ENCODE measurements around the gene IL36RN. TPM values are rescaled to one million over a fixed set of nuclear protein-coding genes. Genes with fewer than 3 reads are reported as not detected.
"Not testable (repeated sequence)": the region's sequence is repeated elsewhere in the genome, so short reads cannot be mapped to it uniquely, and the experiment has no call there.

Gene IL36RN
- polyA plus RNA-seq, 4 donors: not detected

DNA sequence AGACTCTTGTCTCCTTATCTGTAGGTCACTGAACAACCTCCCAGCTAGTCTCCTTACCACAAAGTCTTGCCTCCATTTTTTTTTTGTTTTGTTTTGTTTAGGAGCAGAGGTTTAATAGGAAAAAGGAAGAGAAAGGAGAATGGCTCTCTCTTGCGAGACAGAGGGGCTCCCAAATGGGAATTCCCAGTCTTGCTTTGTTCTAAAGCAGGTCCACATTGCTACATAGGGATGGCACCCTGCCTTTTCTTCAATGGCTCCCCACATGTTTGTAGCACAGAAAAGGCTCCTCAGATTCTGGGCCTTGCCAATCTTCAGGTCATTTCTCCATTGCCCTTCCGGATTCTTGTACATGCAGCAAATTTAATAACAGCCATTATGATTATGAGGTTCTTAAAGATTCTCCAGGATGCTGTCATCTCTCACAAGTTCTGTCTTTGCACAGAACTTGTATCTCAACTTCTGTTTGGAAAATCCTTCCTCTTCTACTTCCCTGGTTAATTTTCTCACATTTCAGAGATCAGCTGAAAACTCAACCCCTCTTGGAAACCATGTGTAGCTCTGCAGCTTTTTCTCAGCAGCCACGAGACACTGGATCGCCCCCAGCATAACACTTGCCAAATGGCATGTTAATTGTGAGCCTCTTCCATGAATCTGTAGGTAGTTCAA, 32.4 kb downstream of the IL36RN start:
- Histone ChIP-seq H3K4me1 (ENCODE audit: control insufficient read depth in 3 of 3, insufficient read depth in 2 of 3, low read depth in 1 of 3, low read length in 2 of 3) (no peaks in the 10 kb centered on the region), H3K27me3 (ENCODE audit: control insufficient read depth in 3 of 3, insufficient read depth in 3 of 3, low read length in 3 of 3) (peaks cover 0 to 4% (median 0%) of the 10 kb centered on the region in 3 donors), H3K36me3 (ENCODE audit: control insufficient read depth in 3 of 3, insufficient read depth in 2 of 3, low read depth in 1 of 3, low read length in 3 of 3) (no peaks in the 10 kb centered on the region), H3K4me3 (ENCODE audit: low read depth in 1 of 3, low read length in 3 of 3) (no peak overlapping the region), H3K9me3 (ENCODE audit: control insufficient read depth in 2 of 2, insufficient read depth in 1 of 2, low read depth in 1 of 2, low read length in 1 of 2) (peaks cover 0 to 5% of the 10 kb centered on the region in 2 donors), H3K27ac (ENCODE audit: low read depth in 1 of 3, low read length in 2 of 3) (no peak overlapping the region)
- no peak for FAIRE-seq
- DNase-seq: no peak
- 73 to 95% (median 75%) methylated on average over 4 of the region's 4 CpGs for WGBS, 3 donors

DNA sequence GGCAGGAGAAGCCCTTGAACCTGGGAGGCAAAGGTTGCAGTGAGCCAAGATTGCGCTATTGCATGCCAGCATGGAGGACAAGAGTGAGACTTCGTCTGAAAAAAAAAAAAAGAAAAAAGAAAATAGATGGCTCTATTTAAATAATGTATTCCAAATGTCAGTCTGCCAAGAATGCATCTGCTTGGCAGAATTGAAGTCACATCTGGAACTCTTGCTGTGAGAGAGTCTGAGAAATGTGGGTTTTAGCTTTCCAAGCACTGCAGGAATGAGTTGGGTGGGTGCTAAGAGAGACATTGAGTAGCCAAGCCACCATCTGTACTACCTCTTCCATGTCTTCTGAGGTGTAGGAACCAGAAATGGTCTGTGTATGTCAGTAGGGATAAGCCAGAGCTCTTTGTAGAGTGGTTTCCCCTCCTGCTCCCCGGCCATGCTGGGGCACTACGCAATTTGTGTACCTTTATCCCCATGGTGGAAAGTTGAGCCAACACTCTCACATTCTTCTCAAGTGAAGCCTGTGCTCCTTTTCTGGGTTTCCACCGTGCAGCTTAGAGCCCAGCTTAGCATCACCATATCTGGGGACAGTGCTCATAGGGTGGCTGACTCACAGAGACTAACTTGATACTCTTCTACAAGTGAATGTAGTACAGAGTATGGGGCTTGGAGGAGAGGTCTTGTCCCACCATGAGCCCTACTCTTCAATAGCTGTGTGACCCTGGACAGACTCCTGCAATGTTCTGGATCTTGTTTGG, 34.0 kb downstream of the IL36RN start:
- H3K36me3 ChIP-seq (ENCODE audit: control insufficient read depth in 3 of 3, insufficient read depth in 2 of 3, low read depth in 1 of 3, low read length in 3 of 3): no peaks in the 10 kb centered on the region
- FAIRE-seq (no peak), DNase-seq (no peak)
- WGBS, 3 donors: 74 to 89% (median 79%) methylated on average over 5 of the region's 5 CpGs
- no peak overlapping the region for H3K27ac ChIP-seq (ENCODE audit: low read depth in 1 of 3, low read length in 2 of 3)
- no peak overlapping the region for H3K4me3 ChIP-seq (ENCODE audit: low read depth in 1 of 3, low read length in 3 of 3)
- no peaks in the 10 kb centered on the region for H3K4me1 ChIP-seq (ENCODE audit: control insufficient read depth in 3 of 3, insufficient read depth in 2 of 3, low read depth in 1 of 3, low read length in 2 of 3)
- peaks cover 0 to 2% (median 0%) of the 10 kb centered on the region in 3 donors for H3K27me3 ChIP-seq (ENCODE audit: control insufficient read depth in 3 of 3, insufficient read depth in 3 of 3, low read length in 3 of 3)
- no peaks in the 10 kb centered on the region for H3K9me3 ChIP-seq (ENCODE audit: control insufficient read depth in 2 of 2, insufficient read depth in 1 of 2, low read depth in 1 of 2, low read length in 1 of 2)

DNA sequence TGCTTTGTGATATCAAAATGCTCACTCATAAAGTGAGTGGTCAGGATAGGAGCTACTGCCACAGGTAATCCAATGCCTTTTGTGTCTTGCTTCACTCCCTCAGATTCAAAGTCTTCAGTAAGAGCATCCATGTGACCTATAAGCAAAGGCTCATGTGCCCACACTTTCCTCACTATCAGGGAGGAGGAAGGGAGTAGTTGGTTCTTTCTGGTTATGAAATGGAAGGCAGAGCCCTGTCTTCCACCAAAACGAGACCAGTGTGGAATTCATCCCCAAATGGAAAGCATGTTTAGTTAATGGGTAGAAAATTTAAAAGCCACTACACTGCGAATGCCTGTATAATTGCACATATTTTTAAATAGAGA, 34.6 kb downstream of the IL36RN start:
- FAIRE-seq (no peak), DNase-seq (no peak)
- Histone ChIP-seq H3K4me1 (ENCODE audit: control insufficient read depth in 3 of 3, insufficient read depth in 2 of 3, low read depth in 1 of 3, low read length in 2 of 3) (no peaks in the 10 kb centered on the region), H3K4me3 (ENCODE audit: low read depth in 1 of 3, low read length in 3 of 3) (no peak overlapping the region), H3K27ac (ENCODE audit: low read depth in 1 of 3, low read length in 2 of 3) (no peak overlapping the region), H3K9me3 (ENCODE audit: control insufficient read depth in 2 of 2, insufficient read depth in 1 of 2, low read depth in 1 of 2, low read length in 1 of 2) (peaks cover 0 to 5% of the 10 kb centered on the region in 2 donors), H3K36me3 (ENCODE audit: control insufficient read depth in 3 of 3, insufficient read depth in 2 of 3, low read depth in 1 of 3, low read length in 3 of 3) (no peaks in the 10 kb centered on the region), H3K27me3 (ENCODE audit: control insufficient read depth in 3 of 3, insufficient read depth in 3 of 3, low read length in 3 of 3) (peaks cover 0 to 2% (median 0%) of the 10 kb centered on the region in 3 donors)
- WGBS, 3 donors: 47 to 55% (median 55%) methylated on average over 2 of the region's 2 CpGs

DNA sequence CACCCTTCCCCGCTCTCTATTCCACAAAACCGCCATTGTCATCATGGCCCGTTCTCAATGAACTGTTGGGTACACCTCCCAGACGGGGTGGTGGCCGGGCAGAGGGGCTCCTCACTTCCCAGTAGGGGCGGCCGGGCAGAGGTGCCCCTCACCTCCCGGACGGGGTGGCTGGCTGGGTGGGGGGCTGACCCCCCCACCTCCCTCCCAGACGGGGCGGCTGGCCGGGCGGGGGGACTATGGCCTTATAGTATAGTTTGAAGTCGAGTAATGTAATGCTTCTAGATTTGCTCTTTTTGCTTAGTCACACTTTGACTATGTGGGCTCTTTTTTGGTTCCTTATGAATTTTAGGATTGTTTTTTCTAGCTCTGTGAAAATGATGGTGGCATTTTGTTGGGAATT, 37.3 kb downstream of the IL36RN start:
- H3K27me3 ChIP-seq (ENCODE audit: control insufficient read depth in 3 of 3, insufficient read depth in 3 of 3, low read length in 3 of 3); DNase-seq; H3K4me1 ChIP-seq (ENCODE audit: control insufficient read depth in 3 of 3, insufficient read depth in 2 of 3, low read depth in 1 of 3, low read length in 2 of 3); H3K36me3 ChIP-seq (ENCODE audit: control insufficient read depth in 3 of 3, insufficient read depth in 2 of 3, low read depth in 1 of 3, low read length in 3 of 3); FAIRE-seq; H3K27ac ChIP-seq (ENCODE audit: low read depth in 1 of 3, low read length in 2 of 3); H3K4me3 ChIP-seq (ENCODE audit: low read depth in 1 of 3, low read length in 3 of 3): not testable (repeated sequence)
- peaks cover 0 to 11% of the 10 kb centered on the region in 2 donors for H3K9me3 ChIP-seq (ENCODE audit: control insufficient read depth in 2 of 2, insufficient read depth in 1 of 2, low read depth in 1 of 2, low read length in 1 of 2)
- WGBS, 3 donors: 90 to 95% (median 95%) methylated on average over 11 to 14 of the region's 14 CpGs

DNA sequence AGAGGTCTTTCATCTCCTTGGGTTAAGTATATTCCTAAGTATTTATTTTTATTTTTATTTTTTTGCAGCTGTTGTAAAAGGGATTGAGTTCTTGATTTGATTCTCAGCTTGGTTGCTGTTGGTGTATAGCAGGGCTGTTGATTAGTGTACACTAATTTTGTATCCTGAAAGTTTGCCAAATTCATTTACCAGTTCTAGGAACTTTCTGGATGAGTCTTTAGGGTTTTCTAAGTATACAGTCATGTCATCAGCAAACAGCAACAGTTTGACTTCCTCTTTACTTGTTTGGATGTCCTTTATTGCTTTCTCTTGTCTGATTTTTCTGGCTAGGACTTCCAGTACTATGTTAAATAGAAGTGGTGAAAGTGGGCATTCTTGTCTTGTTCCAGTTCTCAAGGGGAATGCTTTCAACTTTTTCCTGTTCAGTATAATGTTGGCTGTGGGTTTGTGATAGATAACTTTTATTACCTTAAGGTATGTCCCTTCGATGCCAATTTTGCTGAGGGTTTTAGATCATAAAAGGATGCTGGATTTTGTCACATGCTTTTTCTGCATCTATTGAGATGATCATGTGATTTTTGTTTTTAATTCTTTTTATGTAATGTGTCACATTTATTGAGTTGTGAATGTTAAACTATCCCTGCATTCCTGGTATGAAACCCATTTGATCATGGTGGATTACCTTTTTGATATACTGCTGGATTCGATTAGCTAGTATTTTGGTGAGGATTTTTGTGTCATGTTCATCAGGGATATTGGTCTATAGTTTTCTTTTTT, 38.0 kb downstream of the IL36RN start:
- not testable (repeated sequence) for H3K36me3 ChIP-seq (ENCODE audit: control insufficient read depth in 3 of 3, insufficient read depth in 2 of 3, low read depth in 1 of 3, low read length in 3 of 3); H3K27me3 ChIP-seq (ENCODE audit: control insufficient read depth in 3 of 3, insufficient read depth in 3 of 3, low read length in 3 of 3); H3K4me3 ChIP-seq (ENCODE audit: low read depth in 1 of 3, low read length in 3 of 3); FAIRE-seq; H3K27ac ChIP-seq (ENCODE audit: low read depth in 1 of 3, low read length in 2 of 3); H3K4me1 ChIP-seq (ENCODE audit: control insufficient read depth in 3 of 3, insufficient read depth in 2 of 3, low read depth in 1 of 3, low read length in 2 of 3); DNase-seq
- WGBS, 3 donors: 55 to 96% (median 87%) methylated on average over 2 of the region's 2 CpGs
- H3K9me3 ChIP-seq (ENCODE audit: control insufficient read depth in 2 of 2, insufficient read depth in 1 of 2, low read depth in 1 of 2, low read length in 1 of 2): peaks cover 0 to 13% of the 10 kb centered on the region in 2 donors

DNA sequence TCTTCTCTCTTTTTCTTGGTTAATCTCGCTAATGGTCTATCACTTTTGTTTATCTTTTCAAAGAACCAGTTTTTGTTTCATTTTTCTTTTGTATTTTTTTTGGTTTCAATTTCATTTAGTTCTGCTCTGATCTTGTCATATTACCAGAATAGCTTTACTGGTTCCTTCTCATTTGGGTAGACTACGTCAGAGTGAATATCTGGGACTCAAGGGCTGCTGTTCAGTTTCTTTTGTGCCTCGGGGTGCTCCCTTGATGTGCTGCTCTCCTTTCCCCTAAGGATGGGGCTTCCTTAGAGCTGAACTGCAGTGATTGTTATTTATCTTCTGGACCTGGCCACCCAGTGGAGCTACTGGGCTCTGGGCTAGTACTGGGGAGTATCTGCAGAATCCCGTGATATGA, 39.0 kb downstream of the IL36RN start:
- DNase-seq (no peak), FAIRE-seq (no peak)
- Histone ChIP-seq H3K4me3 (ENCODE audit: low read depth in 1 of 3, low read length in 3 of 3) (no peak overlapping the region), H3K27me3 (ENCODE audit: control insufficient read depth in 3 of 3, insufficient read depth in 3 of 3, low read length in 3 of 3) (peaks cover 0 to 3% (median 0%) of the 10 kb centered on the region in 3 donors), H3K27ac (ENCODE audit: low read depth in 1 of 3, low read length in 2 of 3) (peak overlapping the region in 1 of 3 donors; percentile 64), H3K9me3 (ENCODE audit: control insufficient read depth in 2 of 2, insufficient read depth in 1 of 2, low read depth in 1 of 2, low read length in 1 of 2) (peaks cover 0 to 17% of the 10 kb centered on the region in 2 donors), H3K36me3 (ENCODE audit: control insufficient read depth in 3 of 3, insufficient read depth in 2 of 3, low read depth in 1 of 3, low read length in 3 of 3) (no peaks in the 10 kb centered on the region), H3K4me1 (ENCODE audit: control insufficient read depth in 3 of 3, insufficient read depth in 2 of 3, low read depth in 1 of 3, low read length in 2 of 3) (no peaks in the 10 kb centered on the region)
- WGBS, 3 donors: 49 to 65% (median 56%) methylated on average over 4 of the region's 4 CpGs

DNA sequence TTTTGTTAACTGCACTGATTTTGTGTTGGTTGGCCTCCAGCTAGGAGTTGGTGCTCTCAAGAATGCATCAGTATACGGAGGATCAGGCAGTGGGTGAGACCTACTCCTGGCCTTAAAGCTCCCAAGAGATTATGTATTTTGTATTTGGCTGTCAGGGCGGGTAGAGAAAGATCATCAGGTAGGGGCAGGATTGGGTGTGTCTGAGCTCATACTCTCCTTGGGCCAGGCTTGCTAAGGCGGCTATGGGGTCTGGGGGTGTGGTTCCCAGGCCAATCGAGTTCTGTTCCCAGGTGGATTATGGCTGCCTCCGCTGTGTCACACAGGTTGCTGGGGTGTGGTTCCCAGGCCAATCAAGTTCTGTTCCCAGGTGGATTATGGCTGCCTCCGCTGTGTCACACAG, 39.5 kb downstream of the IL36RN start:
- peaks cover 0 to 3% (median 0%) of the 10 kb centered on the region in 3 donors for H3K27me3 ChIP-seq (ENCODE audit: control insufficient read depth in 3 of 3, insufficient read depth in 3 of 3, low read length in 3 of 3)
- DNase-seq (no peak), FAIRE-seq (no peak)
- peak overlapping the region in 1 of 3 donors; percentile 64 for H3K27ac ChIP-seq (ENCODE audit: low read depth in 1 of 3, low read length in 2 of 3)
- no peaks in the 10 kb centered on the region for H3K36me3 ChIP-seq (ENCODE audit: control insufficient read depth in 3 of 3, insufficient read depth in 2 of 3, low read depth in 1 of 3, low read length in 3 of 3)
- peaks cover 0 to 17% of the 10 kb centered on the region in 2 donors for H3K9me3 ChIP-seq (ENCODE audit: control insufficient read depth in 2 of 2, insufficient read depth in 1 of 2, low read depth in 1 of 2, low read length in 1 of 2)
- no peaks in the 10 kb centered on the region for H3K4me1 ChIP-seq (ENCODE audit: control insufficient read depth in 3 of 3, insufficient read depth in 2 of 3, low read depth in 1 of 3, low read length in 2 of 3)
- H3K4me3 ChIP-seq (ENCODE audit: low read depth in 1 of 3, low read length in 3 of 3): no peak overlapping the region
- 89 to 92% (median 91%) methylated on average over 6 of the region's 6 CpGs for WGBS, 3 donors

DNA sequence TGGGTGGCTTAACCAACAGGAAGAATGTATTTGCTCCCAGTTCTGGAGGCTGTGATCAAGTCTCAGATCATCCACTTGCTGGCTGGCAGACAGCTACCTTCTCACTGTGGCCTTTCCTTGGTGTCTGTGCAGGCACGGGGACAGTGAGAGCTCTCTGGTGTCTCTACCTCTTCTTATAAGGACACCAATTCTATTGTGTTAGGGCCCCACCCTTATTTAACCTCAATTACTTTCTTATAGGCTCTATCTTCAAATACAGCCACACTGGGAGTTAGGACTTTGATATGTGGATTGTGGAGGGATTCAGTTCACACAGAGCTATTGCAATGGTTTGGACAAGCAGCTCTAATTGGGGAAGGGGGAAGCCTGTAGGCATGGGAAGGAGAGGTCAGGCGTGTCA, 43.1 kb downstream of the IL36RN start:
- H3K36me3 ChIP-seq (ENCODE audit: control insufficient read depth in 3 of 3, insufficient read depth in 2 of 3, low read depth in 1 of 3, low read length in 3 of 3): no peaks in the 10 kb centered on the region
- no peak overlapping the region for H3K27ac ChIP-seq (ENCODE audit: low read depth in 1 of 3, low read length in 2 of 3)
- peaks cover 0 to 17% of the 10 kb centered on the region in 2 donors for H3K9me3 ChIP-seq (ENCODE audit: control insufficient read depth in 2 of 2, insufficient read depth in 1 of 2, low read depth in 1 of 2, low read length in 1 of 2)
- H3K4me1 ChIP-seq (ENCODE audit: control insufficient read depth in 3 of 3, insufficient read depth in 2 of 3, low read depth in 1 of 3, low read length in 2 of 3): no peaks in the 10 kb centered on the region
- 70 to 93% (median 91%) methylated on average over 2 of the region's 2 CpGs for WGBS, 3 donors
- FAIRE-seq (no peak), DNase-seq (no peak)
- no peak overlapping the region for H3K4me3 ChIP-seq (ENCODE audit: low read depth in 1 of 3, low read length in 3 of 3)
- H3K27me3 ChIP-seq (ENCODE audit: control insufficient read depth in 3 of 3, insufficient read depth in 3 of 3, low read length in 3 of 3): peaks cover 0 to 3% (median 0%) of the 10 kb centered on the region in 3 donors
